GM18520 (cell line): Measurements from ENCODE around the gene FEM1C.
"Not testable (repeated sequence)": the region's sequence is repeated elsewhere in the genome, so short reads cannot be mapped to it uniquely, and the experiment has no call there.

Source experiments
- ATAC-seq: cut with Tn5 transposase; IDR thresholded peaks from one replicate; pipeline ENCODE4 v1.9.1; 2021; ENCODE audit not compliant: unreplicated experiment

The FEM1C gene

DNA sequence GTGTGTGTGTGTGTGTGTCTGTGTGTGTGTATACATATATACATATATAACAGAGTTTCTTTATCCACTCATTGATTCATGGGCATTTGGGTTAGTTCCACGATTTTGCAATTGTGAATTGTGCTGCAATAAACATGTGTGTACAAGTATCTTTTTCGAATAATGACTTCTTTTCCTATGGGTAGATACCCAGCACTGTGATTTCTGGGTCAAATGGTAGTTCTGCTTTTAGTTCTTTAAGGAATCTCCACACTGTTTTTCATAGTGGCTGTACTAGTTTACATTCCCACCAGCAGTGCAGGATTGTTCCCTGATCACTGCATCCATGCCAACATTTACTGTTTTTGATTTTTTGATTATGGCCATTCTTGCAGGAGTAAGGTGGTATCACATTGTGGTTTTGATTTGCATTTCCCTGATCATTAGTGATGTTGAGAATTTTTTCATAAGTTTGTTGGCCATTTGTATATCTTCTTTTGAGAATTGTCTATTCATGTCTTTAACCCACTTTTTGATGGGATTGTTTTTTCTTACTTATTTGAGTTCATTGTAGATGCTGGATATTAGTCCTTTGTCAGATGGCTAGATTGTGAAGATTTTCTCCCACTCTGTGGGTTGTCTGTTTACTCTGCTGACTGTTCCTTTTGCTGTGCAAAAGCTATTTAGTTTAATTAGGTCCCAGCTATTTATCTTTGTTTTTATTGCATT lies 65.3 kb downstream of the FEM1C start:
- ATAC-seq: not testable (repeated sequence)

DNA sequence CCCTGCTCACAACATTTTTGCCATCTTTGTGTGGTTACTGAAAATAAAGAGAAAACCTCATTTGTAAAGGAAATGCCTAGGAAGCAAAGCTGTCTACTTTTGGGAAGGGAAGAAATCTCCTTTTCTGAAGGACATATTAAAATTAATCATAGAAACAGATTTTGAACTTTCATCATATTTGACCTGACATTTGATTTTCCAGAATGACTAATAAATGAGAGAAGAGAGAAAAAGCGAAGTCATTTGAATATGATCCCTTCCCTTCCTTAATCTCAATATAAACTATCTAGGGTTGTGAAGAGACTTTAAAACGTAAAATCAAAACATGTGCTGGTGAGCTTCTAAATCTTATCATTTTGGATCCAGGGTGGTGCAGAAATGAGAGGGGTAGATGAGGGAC lies 66.3 kb downstream of the FEM1C start:
- no peak for ATAC-seq

DNA sequence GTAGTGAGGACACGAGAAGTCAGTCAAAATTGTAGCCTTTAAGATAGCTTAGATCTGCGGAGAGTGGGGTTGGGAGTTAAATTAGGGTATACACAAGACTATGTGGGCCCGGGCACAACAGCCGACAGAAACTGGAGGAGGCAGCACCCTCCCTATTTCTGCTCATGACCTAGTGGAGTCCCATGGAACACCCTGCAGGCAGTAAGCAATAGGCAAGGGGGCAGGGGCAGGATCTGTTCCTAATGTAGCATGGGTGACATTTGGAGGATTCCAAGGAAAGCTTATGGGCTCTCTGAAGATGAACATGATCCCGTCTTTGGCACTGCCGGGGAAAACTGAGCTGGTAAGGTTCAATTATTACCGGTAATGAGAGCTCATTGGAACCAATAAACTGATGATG lies 67.0 kb downstream of the FEM1C start:
- no peak for ATAC-seq

DNA sequence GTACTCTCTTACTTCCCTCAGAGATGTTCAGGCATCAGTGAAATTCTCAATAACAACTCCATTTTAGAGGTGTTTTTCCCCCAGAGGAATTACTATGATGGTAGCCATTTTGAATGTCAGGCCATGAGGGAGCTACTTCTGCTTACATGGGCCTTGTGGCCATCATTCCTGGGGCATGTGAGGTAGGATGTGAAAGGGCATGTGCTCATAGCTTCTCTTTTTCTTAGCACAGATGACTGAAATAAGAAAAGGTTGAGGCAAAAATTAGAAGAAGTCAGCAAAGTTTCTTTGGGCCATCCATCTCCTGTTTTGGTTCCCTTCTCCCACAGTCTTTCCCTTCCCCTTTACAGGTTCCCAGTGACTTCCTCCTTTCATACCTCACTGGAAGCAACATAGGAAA lies 68.8 kb downstream of the FEM1C start:
- no peak for ATAC-seq

DNA sequence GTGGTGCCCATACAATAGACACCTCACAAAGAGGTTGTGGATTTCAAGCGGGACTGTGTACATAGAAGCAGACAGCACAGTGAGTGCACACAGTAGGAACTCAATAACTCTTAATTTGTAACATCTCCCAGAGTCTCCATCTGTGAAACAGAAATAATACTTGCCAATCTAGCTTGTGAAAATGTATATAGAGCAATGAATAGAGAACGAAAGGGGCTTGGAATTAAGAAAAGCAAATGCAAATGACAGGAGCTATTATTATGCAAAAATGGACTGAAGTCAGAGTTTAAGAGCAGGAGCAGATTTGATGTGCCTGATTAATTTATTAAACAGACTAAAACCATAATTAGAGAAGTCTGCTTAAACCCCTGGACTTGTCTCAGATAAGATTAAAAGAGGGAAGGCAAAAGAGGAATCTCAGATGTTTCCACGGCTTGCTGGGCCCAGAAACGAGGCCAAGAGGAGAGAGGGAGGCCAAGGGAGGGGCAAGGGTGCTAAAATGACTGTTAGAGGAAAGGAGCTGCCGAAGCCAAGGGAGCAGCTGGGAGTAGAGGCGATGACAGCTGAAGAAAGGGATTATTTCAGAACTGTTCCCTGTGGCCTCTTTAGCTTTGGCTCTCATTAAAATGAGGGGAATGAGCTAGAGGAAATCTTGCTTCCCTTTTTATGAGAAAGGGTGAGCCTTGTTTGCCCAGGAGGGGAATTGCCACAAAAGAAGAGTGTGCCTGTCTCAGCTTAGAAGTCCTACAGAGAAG lies 72.1 kb downstream of the FEM1C start:
- no peak for ATAC-seq

DNA sequence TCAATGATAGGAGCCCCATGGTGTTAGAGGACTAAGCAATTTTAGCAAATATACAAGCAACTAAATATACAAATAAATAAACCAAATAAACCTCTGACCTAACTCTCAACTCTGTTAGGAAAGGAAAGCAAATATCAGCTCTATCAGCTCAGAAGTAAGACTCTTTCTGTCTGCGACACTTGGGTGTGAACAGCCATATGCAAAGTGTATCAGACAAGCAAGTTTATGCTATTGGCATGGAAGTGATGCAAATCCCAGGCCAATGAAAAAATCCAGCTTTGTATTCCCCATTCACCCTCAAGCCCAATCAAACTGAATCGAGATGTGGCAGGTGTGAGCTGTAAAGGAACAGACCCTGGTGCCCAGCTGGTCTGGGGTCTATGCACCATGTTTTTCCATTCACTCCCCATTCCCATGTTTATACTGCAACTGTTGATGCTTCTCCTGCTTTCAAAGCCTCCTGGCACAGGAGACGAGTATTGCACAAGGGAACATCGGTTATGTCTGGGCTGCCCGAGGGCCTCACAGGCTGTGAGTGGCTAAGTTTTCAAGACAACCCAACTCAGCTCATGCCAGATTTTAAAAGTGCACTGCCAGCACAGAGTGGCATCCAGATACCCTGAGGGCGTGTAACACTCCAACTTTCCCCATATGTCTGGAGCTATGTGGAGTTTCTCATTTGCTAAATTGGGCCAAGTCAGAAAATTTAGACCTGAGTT lies 73.1 kb downstream of the FEM1C start:
- ATAC-seq: no peak

DNA sequence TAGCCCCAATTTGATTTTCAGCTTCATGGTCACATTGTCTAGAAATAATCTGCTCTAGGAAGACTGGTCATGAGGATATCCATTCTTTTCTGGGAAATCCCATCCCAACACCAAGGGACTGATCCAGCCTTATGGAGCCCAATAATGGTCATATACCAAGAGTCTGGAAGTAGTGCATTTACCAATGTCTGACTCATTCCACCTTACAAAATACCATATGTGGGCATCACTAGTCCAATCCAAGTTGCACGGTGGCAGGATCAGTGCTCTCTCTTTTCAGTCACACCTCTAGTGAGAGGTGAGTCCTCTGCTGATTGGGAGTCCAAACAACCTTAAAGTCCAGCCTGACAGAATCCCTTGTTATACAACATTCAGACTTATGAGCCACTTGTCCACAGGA lies 73.7 kb downstream of the FEM1C start:
- ATAC-seq: no peak
